AG08396 (cell line): Measurements from ENCODE around the gene CDK11A.
"Not testable (repeated sequence)": the region's sequence is repeated elsewhere in the genome, so short reads cannot be mapped to it uniquely, and the experiment has no call there.

Experiments
- DNase-seq: peaks from one replicate; pipeline ENCODE4 v3.0.0; 2012; ENCODE audit warnings: low spot score, mixed read lengths

Gene CDK11A

DNA sequence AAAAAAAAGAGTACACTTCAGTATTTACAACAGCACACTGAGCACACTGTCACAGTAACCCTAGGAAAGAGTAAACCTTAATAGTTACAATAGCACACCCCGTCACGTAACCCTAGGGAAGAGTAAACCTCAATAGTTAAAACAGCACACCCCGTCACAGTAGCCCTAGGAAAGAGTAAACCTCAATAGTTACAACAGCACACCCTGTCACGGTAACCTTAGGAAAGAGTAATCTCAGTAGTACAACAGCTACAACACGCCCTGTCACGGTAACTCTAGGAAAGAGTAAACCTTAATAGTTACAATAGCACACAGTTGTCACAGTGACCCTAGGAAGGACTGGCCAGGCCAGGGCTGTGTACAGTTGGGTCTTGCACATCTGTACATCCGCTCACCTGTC, 3.0 kb downstream of the CDK11A start:
- no peak for DNase-seq

DNA sequence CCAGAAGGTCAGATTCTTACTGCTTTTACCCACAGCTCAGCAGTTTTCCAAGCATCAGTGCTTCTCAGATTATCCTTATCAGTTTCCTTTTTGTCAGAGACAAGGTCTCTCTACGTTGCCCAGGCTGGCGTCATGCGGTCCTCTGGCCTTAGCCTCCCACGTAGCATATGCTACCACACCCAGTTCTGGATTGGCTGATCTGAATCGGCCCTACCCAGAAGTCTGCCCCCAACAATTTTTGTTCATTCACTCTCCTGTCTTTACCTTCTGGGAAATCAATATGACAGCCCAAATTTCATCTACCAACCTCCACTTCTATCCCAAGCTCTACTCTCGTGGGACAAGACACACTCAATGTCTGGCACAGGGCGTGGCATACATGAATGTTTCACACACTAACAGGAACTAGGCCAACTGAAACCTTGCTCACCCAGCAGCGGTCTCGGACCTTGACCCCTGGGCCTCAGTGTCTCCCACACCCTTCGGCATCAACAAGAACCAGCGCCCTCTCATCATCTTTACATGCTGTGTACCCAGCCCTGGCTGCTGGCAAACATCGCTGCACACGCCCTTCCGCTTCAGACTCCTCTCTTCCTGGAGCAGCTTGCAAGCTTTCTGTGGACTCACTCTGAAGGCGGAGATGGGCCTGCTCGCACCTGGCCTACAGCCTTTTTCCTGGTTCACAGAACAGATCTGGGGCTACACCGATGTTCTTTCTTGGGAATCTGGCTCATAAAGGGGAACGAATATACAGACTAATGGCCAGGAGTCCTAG, 8.9 kb downstream of the CDK11A start:
- not testable (repeated sequence) for DNase-seq

DNA sequence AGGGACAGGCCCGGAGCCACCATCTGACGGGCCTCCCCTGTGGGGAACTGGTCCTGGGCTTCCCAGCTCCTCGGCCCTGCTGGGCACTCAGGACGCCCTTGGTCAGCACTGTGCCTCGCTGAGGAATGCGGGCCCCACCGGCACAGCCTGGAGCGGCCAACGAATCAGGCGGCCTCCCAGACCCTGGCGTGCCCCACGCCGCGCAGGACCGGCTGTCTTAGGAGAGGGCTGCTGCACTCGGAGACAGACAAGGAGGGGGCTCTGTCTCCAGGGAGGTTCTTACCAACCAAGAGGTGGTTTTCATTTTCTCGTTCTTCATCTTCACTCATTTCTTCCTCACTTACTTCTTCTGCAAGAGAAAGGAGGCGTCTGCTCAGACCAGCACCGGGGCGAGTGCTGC, 16.3 kb downstream of the CDK11A start:
- DNase-seq, result not testable (repeated sequence)

DNA sequence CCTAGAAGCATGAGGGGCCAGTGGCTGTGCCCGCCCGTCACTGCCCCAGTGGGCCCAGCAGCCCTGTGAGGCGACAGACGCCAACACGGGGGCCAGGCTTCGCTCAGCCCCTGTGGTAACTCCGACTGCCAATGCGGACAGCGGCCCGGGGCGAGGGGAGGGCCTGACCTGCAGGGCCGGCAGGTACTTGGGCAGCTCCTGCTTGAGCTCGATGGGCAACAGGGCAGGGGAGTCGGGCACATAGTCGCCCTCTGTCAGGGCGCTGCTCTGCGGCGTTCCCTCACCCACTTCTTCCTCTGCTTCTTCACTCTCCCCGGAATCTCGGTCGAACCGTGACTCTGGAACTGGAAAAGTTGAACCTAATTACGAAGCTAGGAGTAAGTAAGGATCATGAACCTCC, 16.9 kb downstream of the CDK11A start:
- DNase-seq, result not testable (repeated sequence)

DNA sequence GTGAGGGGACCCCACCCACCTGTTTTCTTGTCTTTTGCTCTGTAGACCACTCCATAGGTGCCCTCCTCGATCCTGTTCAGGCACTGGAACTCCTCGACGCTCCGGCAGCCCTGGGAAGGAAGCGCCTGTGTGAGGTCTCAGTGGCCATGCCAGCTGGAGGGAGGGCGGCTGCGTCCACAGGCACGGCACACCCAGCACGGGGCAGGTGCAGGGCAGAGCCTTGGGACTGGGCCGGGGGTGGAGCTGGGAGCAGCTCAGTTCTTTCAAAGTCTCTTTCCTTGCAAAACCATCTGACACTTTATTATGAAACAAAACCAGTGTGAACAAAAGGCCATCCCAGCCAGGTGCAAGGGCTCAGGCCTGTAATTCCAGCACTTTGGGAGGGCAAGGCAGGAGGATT, 18.5 kb downstream of the CDK11A start:
- DNase-seq, result not testable (repeated sequence)

DNA sequence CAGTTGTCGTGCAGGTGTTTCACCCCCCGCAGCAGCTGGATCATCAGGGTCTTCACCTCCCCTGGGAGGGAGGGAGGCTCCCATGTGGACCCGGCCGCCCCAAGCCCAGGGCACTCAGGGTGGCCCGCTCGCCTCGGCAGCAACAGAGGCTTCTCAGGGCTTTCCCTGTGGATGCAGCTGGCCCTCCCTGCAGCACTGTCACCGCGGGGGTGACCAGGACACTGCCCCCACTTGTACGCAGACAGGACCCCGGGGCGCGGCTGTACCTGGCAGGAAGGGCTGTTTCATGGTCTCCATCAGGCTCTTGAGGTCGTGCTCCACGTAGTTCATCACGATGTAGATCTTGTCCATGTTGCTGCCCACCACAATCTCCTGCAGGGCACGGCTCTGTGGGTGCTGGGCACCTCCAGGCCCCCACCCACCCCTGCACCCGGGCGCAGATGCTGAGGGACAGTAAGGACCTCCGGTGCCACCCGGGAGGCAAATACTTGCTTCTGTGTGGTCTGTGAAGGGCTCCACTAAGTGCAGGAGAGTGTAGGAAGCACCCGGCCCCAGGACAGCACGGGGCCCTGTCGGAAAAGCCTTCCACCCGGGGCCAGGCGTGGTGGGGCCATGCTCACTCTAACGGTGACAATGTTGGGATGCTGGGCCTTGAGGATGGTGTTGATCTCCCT, 19.7 kb downstream of the CDK11A start:
- not testable (repeated sequence) for DNase-seq

DNA sequence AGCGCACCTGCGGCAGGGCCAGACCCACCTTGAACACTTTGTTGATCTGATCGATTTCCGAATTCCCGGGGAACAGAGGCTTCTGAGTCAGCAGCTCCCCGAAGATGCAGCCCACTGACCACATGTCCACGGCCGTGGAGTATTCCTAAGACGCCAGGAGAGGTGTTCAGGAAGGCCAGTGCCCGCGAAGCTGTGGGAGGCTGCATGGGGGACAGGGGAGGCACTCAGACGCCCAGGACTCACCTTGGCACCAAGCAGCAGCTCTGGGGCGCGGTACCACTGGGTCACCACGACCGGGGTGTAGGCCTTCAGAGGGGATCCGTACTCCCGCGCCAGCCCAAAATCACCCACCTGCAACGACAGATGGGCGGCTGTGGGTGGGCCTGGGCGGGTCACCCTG, 20.4 kb downstream of the CDK11A start:
- DNase-seq, result no peak

DNA sequence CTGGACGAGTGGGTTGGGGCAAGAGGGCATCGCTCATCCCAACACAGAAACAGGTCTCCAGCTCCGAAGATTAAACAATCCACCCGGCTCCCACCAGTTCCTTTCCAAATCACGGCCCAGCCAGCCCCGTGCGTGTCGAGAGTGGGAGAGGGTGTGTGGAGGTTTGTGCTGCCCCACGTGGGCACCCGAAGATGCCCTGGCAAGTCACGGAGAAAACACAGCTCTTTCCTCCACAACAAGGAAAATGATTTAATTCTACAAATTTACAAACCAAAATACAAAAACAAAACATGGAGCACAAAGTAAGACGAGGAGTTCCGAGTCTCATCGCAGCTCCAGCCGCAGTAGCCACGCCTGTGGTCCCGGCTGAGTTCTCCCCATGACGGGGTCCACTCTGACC, 21.7 kb downstream of the CDK11A start:
- DNase-seq, result not testable (repeated sequence)

DNA sequence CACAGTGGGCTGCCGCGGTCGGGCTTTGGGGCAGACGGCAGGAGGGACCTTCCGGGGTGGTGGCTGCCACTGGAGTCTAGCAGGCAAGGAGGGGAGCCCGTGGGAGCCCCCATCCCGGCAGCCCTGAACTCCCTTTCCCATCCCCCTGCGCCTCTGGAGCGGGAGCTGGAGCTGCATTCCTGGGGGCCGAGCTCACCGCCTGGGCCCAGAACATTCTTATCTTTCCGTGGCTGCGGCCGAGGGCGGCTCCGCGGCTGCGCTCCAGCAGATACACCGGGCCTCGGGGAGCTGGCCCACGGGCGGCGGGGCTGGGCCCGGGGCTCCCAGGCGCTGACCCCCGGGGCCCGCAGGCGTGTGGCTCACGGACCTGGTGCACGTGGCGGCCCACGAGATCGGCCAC, 23.6 kb downstream of the CDK11A start:
- not testable (repeated sequence) for DNase-seq

DNA sequence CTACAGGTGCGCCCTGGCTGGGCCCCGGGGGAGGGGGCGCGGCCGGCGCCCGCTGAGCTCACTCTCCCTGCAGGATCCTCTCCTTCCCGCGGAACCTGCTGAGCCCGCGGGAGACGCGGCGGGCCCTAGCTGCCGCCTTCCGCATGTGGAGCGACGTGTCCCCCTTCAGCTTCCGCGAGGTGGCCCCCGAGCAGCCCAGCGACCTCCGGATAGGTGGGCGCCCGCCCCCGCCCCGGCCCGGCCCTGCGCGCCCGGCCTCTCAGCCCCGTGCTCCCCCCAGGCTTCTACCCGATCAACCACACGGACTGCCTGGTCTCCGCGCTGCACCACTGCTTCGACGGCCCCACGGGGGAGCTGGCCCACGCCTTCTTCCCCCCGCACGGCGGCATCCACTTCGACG, 24.1 kb downstream of the CDK11A start:
- not testable (repeated sequence) for DNase-seq

DNA sequence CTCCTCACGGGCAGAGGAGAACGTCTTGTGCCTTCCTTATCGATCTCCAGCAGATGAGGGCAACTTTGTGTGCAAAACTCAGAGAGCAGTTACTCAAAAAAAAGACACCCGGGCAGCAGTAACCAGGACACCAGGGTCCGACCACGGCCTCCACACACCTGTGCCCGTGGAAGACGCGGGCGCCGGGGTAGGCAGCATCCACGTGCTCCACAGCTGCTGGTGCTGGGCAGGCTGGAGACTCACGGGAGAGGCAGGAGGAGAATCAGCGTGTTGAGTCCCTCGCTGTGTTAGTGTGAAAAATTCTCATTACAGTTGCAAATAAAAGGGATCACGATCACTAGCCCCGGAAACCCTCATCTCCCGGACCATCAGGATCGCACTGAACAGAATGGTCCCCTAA, 25.1 kb downstream of the CDK11A start:
- DNase-seq, result not testable (repeated sequence)

DNA sequence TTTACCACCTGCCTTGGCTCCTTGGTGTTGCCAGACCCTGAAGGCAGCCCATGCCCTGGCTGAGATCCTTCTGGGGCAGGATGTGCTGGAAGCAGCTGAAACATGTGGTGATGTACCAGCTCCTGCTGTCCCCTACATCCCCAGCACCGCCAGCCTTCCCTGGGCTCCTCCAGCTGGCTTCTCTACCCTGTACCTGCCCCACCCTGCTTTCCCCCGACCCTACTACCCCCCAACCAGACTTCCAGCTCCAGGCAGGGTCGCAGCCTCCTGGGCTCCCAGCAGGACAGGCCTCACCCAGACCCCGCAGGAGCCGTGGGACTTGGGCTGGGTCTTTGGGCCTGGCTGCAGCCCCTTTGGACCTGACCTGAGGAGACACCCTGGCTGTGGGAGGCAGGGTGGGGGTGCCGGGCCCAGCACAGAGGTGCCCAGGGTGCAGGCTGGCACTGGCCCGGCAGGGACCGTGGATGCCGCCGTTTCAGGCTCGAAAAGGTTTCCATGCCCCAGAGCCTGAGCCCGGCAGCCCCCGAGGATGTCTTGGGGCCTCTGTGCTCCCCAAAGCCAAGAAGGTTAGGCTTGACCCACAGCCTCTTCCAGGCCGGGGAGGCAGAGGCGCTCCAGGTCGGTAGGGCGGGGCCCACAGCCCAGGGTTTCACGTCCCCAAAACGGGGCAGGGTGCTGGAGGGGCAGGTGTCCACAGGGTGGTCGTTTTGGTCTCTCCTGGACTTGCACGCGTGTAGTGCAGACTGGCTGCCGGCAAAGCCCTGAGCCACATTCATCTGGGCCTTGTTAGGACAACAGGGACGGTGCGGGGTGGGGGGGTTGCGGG, 26.6 kb downstream of the CDK11A start:
- DNase-seq, result not testable (repeated sequence)

DNA sequence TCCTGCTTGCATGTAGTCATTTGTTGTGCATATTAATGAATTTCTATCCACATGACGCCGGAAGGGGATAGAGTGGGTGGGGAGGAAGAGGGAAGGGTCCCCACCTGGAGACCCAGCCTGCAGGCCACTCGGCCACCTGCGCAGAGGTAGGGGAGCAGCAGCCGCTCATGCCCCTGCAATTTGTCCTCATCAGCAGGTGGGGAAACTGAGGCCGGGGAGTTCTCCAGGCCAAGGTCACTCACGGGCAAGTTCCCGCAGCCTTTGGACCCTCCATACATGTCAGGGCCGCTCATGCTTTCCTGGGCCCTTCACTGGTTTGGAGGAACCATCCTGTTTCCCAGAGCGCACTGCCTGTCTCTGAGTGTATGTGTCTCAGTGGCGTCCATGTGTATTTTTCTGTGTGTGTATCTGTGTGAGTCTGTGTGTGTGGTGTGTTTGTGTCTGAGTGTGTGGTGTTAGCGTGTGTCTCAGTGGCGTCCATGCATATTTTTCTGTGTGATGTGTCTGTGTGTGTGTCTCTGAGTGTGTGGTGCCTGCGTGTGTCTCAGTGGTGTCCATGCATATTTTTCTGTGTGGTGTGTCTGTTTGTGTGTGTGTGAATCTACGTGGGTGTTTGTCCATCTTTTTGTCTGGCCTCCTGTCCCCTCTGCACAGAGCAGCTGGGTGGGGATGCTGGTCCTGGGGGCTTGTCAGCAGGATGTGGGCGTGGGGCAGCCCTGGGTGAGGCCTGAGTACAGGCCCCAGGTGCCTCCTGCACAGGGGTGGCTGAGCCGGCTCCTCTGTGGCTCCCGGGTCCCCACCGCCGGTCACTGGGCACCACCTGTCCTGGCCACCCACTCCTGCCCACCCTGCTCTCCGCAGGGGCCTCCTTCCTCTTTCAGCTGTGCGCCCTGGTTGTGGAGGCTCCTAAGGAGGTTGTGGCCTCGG, 27.5 kb downstream of the CDK11A start:
- DNase-seq, result not testable (repeated sequence)

DNA sequence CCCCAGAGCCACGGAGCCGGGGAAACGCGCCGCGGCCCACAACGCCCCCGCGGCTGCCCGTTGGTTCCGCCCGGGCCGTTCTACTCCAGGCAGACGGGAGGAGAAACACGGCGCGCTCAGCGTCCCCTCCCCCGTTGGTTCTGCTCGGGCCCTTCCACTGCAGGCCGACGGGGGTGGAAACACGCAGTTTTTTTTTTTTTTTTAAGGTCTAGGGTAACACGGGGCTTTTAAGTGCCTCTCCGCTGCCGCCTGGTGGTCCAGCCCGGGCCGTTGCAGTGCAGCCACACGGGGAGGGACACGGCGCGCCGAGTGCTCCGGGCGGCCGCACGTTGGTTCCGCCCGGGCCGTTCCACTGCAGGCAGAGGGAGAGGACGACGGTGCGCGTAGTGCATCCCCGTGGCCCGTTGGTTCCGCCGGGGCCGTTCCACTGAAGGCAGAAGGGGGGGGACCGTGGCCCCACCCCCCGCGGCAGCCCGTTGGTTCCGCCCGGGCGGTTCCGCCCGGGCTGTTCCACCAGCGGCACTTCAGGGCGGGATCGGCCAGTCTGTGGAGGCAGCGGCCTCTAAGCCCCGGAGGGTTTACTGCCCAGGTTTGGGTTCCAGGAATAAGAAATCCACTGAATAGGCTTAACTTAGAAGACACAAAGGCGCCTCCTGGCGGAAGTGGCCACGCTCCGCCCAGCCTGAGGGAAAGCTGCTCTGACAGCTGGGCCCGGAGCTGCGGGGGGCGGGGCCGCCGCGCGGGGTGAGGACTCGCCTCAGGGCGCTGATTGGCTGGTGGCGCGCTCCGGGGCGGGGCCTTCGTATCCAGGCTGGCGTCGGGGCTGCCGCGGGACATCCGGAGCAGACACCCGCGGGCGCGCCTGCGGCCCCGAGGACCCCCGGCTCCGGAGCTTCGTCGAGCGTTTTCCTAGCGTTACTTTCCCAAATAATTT, 31.2 kb downstream of the CDK11A start, which contains the start of gene SLC35E2B:
TSS of gene SLC35E2B (minus strand) at position 82 of the 934 bp plus-strand sequence. CDS start 16,096 bp downstream, outside the sequence.
- DNase-seq, result peak; percentile 71

DNA sequence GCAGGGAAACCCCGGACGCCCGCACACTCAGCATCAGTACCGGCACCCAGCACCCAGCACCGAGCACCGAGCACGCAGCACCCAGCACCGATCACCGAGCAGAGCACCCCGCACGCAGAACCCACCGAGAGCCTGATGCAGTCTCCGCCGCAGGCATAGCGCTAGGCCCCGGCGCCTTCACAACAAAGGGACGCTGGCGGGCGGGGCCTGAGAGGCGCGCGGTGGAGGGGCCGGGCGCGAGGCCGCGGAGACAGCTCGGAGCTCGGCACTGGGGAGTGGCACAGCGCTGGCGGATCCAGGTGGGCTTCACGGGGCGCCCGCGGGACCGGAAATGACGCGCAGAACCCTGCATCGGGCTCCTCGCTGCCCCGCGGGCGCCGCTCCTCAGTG, 31.8 kb downstream of the CDK11A start:
- not testable (repeated sequence) for DNase-seq

DNA sequence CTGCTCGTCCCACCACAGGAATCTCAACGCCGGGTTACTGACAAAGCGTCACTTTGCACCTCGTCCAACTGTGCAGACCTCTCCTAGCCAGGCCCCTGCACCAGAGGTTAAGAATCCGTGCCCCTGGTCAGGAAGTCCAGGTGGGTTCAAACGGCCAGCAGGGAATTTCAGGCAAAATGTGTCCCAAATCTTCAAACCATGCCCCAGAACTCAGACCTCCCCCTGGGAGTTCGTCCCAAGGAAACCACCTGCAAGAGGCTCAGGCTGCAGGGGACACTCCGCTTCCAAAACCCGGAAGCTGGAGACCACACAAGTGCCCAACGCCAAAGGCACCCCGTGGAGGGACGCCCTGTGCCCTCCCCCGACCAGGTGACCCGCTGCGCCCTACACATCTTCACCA, 32.7 kb downstream of the CDK11A start:
- DNase-seq, result not testable (repeated sequence)

DNA sequence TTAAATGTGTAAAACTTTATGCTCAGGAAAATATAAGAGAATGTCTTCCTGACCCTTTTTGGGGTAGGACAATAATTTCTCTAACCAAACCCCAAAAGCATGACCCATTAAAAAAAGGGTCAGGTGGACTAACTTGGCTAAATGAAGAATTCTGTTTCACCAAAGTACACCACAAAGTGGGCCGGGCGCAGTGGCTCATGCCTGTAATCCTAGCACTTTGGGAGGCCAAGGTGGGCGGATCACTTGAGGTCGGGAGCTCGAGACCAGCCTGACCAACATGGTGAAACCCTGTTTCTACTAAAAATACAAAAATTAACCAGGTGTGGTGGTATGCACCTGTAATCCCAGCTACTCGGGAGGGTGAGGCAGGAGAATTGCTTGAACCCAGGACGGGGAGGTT, 34.6 kb downstream of the CDK11A start:
- not testable (repeated sequence) for DNase-seq

DNA sequence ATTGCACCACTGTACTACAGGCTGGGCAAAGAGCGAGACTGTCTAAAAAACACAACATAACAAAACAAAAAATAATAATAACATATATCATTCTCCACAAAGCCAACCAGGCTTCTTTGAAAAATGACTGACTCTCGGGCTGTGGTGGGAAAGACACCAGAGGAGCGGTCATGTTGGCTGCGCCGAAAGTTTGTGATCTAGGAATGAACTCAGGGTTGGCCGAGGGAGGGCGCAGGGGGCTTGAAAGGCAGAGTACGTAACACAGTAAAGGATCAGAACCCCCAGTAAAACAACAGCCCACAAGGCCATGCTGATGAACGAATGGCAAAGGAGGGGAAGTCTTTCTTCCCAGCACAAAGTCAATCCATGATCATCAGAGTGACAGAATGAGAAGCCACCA, 36.3 kb downstream of the CDK11A start:
- DNase-seq, result no peak

DNA sequence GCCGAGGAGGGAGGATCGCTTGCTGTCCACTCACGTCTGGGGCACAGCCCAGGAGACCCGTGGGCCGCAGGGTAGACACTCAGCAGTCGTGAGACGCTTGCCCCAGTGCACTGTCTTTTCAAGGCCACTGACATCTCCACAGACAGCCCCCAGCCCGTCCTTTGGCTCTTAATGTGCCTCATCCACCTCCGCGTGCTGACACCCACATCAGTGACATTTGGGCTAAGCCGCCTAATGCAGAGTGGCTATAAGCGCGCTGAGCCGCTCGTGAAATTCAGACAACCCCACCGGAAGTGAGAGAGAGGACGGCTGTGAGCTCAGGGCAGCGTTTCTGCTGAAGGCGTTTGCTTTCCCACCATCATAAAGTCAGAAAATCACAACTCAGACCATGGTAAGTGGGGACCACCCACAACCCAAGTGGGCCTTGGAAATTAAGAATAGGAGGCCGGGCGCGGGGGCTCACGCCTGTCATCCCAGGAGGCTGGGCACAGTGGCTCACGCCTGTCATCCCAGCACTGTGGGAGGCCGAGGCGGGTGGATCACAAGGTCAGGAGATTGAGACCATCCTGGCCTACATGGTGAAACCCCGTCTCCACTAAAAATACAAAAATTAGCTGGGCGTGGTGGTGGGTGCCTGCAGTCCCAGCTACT, 40.0 kb downstream of the CDK11A start:
- DNase-seq, result no peak
